Neuronal stem cell (in vitro differentiated cells): ENCODE measurements around the gene NCOR2.

ENCODE experiments used
- DNase-seq: peaks from one replicate; pipeline ENCODE4 v3.0.0-alpha.2; 2013; ENCODE audit warnings: low spot score
- H2AFZ ChIP-seq: one replicate; pipeline ENCODE4 v1.6.1; 2013; ENCODE audit warnings: mild to moderate bottlenecking, low read length, inconsistent platforms
- H2AK5ac ChIP-seq: 2 replicates; pipeline ENCODE4 v1.6.1; 2013; ENCODE audit warnings: low read depth, mild to moderate bottlenecking, inconsistent platforms, low read length, moderate library complexity, mixed read lengths
- H2BK120ac ChIP-seq: 2 replicates; pipeline ENCODE4 v1.6.1; 2013; ENCODE audit warnings: low read depth, mild to moderate bottlenecking, inconsistent platforms, low read length, moderate library complexity, mixed read lengths
- H2BK12ac ChIP-seq: one replicate; pipeline ENCODE4 v1.6.1; 2013; ENCODE audit warnings: low read length, inconsistent platforms
- H2BK15ac ChIP-seq: 2 replicates; pipeline ENCODE4 v1.6.1; 2013; ENCODE audit warnings: mild to moderate bottlenecking, low read length, inconsistent platforms, mixed read lengths
- H2BK5ac ChIP-seq: one replicate; pipeline ENCODE4 v1.6.1; 2013; ENCODE audit warnings: inconsistent platforms, mild to moderate bottlenecking, low read length, moderate library complexity
- H3K14ac ChIP-seq: one replicate; pipeline ENCODE4 v1.6.1; 2013; ENCODE audit warnings: low read length, inconsistent platforms
- H3K18ac ChIP-seq: 2 replicates; pipeline ENCODE4 v1.6.1; 2013; ENCODE audit warnings: low read length, inconsistent platforms
- H3K23ac ChIP-seq: 2 replicates; pipeline ENCODE4 v1.6.1; 2013; ENCODE audit warnings: low read depth, mild to moderate bottlenecking, mixed read lengths, low read length, inconsistent platforms; ENCODE audit not compliant: poor library complexity
- H3K27ac ChIP-seq: replicated peaks from 3 replicates; pipeline ENCODE4 v1.5.1; 2013; ENCODE audit warnings: low read length, inconsistent platforms
- H3K27me3 ChIP-seq, 3 experiments: 2 replicates each; pipeline ENCODE4 v1.6.1; 2013; ENCODE audit warnings: low read length in 3 of 3, mild to moderate bottlenecking in 2 of 3, inconsistent platforms in 1 of 3, low read depth in 1 of 3, mixed read lengths in 1 of 3, moderate library complexity in 1 of 3; ENCODE audit not compliant: control insufficient read depth in 3 of 3, insufficient read depth in 3 of 3
- H3K36me3 ChIP-seq, 2 donors: replicated peaks in 1 of 2; 2 replicates each; pipeline ENCODE4 v1.6.1; 2013; ENCODE audit warnings: low read length in 2 of 2; ENCODE audit not compliant: control insufficient read depth in 2 of 2, insufficient read depth in 2 of 2
- H3K4ac ChIP-seq: 2 replicates; pipeline ENCODE4 v1.6.1; 2013; ENCODE audit warnings: inconsistent platforms, mild to moderate bottlenecking, low read length, moderate library complexity
- H3K4me1 ChIP-seq, 2 donors: 1 replicate in 1 of 2; 2 replicates in 1 of 2; pipeline ENCODE4 v1.6.1; 2013; ENCODE audit warnings: low read length in 2 of 2, low read depth in 1 of 2; ENCODE audit not compliant: control insufficient read depth in 2 of 2, insufficient read depth in 1 of 2
- H3K4me2 ChIP-seq: one replicate; pipeline ENCODE4 v1.6.1; 2013; ENCODE audit warnings: mild to moderate bottlenecking, low read length, inconsistent platforms; ENCODE audit not compliant: insufficient read depth, poor library complexity, severe bottlenecking
- H3K4me3 ChIP-seq, 2 donors: 2 replicates each; pipeline ENCODE4 v1.5.1; 2013; ENCODE audit warnings: low read length in 2 of 2, mild to moderate bottlenecking in 2 of 2, inconsistent platforms in 1 of 2, moderate library complexity in 1 of 2
- H3K79me1 ChIP-seq: one replicate; pipeline ENCODE4 v1.6.1; 2013; ENCODE audit warnings: low read depth, mild to moderate bottlenecking, inconsistent platforms, low read length, moderate library complexity
- H3K9ac ChIP-seq: one replicate; pipeline ENCODE4 v1.6.1; 2013; ENCODE audit warnings: mild to moderate bottlenecking, low read depth, low read length, inconsistent platforms; ENCODE audit not compliant: poor library complexity
- H3K9me3 ChIP-seq, 2 donors: replicated peaks in 1 of 2; 2 replicates each; pipeline versions ENCODE3 to v1.6.1; 2013; ENCODE audit warnings: low read length in 2 of 2, mild to moderate bottlenecking in 2 of 2, inconsistent platforms in 1 of 2, low read depth in 1 of 2, mixed read lengths in 1 of 2, moderate library complexity in 1 of 2; ENCODE audit not compliant: control insufficient read depth in 2 of 2, insufficient read depth in 1 of 2
- H4K8ac ChIP-seq: one replicate; pipeline ENCODE4 v1.6.1; 2013; ENCODE audit warnings: low read depth, mild to moderate bottlenecking, inconsistent platforms, low read length, moderate library complexity
- H4K91ac ChIP-seq: one replicate; pipeline ENCODE4 v1.6.1; 2013; ENCODE audit warnings: low read length, low read depth, mild to moderate bottlenecking, inconsistent platforms; ENCODE audit not compliant: poor library complexity
- WGBS, 2 donors: extraction: QIAGEN DNeasy Blood & Tissue Kit; methylation state at CpG; one replicate each; pipeline ENCODE4 v1.1.7; 2013; ENCODE audit warnings: missing lambda C conversion rate in 2 of 2, mixed read lengths in 1 of 2; ENCODE audit not compliant: insufficient read length in 2 of 2, insufficient replicate concordance in 1 of 2; ENCODE audit errors: extremely low coverage in 2 of 2; 5-methylcytosine and 5-hydroxymethylcytosine counted together

NCOR2 gene

DNA sequence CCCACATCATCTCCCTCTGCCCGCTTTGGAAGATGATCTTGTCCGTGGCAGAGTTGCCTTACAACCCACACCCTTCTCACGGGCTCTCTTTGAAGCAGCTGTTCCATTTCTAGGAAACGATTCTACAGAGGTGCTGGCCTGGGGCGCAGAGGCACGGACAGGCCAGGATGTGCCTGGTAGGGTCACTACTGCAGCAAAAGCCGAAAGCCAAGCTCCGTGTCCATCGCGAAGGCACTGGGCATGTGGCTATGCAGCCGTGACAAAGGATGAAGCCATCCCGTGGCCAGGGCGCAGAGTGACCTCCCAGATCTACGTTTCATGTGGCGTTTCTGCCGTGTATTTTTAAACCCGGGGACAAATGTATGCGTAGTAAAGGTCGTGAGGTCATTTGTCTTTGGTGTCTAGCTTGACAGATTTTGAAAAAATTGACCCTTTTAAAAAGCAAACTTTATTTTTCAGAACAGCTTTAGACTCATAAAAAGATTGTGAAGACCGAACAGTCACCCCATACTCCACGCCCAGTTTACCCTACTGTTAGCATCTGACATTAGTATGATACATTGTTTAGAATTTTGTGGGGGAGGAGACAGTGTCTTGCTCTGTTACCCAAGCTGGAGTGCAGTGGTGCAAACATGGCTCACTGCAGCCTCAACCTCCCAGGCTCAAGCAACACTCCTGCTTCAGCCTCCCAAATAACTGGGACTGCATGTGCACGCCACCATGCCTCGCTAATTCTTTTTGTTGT lies 40.4 kb upstream of the NCOR2 start:
- H3K4me2 ChIP-seq: no peak overlapping the region
- peaks cover 0 to 3% of the 10 kb centered on the region in 2 donors for H3K9me3 ChIP-seq
- peak overlapping the region in 1 of 2 donors; percentile 33 for H3K4me3 ChIP-seq
- H2BK15ac ChIP-seq: peak overlapping the region; percentile 73
- peaks cover 0 to 6% of the 10 kb centered on the region in 2 donors for H3K4me1 ChIP-seq
- WGBS, 2 donors: no CpG with 5 or more reads among the region's 23 CpGs
- H3K79me1 ChIP-seq: peaks cover 2% of the 10 kb centered on the region
- no peak overlapping the region for H2BK120ac ChIP-seq
- peak overlapping the region; percentile 86 for H3K14ac ChIP-seq
- H3K36me3 ChIP-seq: no peaks in the 10 kb centered on the region
- peak overlapping the region; percentile 41 for H3K4ac ChIP-seq
- no peak for DNase-seq
- H3K18ac ChIP-seq: peak overlapping the region; percentile 71
- H3K27me3 ChIP-seq: peaks cover 0 to 14% (median 0%) of the 10 kb centered on the region in 3 experiments
- no peak overlapping the region for H4K8ac ChIP-seq
- H2AFZ ChIP-seq: no peak overlapping the region
- no peak overlapping the region for H3K27ac ChIP-seq
- no peak overlapping the region for H2BK5ac ChIP-seq
- H3K9ac ChIP-seq: peak overlapping the region; percentile 37
- H4K91ac ChIP-seq: no peak overlapping the region
- peak overlapping the region; percentile 38 for H2AK5ac ChIP-seq
- no peak overlapping the region for H3K23ac ChIP-seq
- H2BK12ac ChIP-seq: no peak overlapping the region

DNA sequence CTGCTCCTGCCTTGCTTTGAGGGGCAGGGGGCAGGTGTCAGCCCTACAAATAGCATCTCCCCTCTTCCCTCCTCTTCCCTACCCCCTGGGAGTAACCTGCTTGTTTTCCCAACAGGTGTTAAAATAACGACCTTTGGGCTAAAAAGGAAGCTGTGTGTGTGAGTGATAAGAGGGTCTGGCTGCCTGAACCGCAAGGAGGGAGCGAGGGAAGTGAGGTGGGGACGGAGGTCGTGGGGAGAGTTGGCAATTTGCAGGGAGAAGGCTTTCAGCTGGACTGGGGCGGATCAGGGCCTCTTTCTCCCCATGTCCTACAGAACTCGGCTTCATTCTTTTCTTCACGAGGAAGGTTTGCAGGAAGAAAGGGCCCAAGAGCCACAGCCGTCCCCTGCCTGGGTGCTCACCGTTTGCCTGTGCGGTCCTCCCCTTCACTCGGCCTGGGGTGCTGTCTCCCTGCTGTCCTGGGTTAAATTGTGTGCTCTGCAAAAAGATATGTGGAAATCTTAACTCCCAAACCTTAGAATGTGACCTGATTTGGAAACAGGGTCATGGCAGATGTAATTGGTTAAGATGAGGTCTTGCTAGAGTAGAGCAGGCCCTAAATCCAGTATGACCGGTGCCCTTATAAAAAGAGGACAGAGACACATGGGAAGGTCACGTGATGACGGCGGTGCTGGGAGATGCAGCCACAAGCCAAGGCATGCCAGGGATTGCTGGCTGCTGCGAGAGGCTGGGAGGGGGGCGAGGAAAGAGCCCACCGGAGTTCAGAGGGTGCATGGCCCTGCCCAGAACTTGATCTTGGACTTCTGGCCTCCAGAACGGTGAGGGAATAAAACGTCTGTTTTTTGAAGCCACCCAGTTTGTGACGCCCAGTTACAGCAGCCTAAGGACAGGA lies 38.7 kb upstream of the NCOR2 start:
- Histone ChIP-seq H2BK120ac (peak overlapping the region; percentile 35), H3K36me3 (no peaks in the 10 kb centered on the region), H3K18ac (peak overlapping the region; percentile 61), H3K9me3 (peaks cover 0 to 3% of the 10 kb centered on the region in 2 donors), H2BK5ac (peak overlapping the region; percentile 80), H3K9ac (peak overlapping the region; percentile 30), H4K91ac (no peak overlapping the region), H3K4me3 (no peak overlapping the region), H2BK12ac (peak overlapping the region; percentile 46), H2AFZ (no peak overlapping the region), H3K79me1 (no peaks in the 10 kb centered on the region), H3K27ac (no peak overlapping the region), H3K14ac (no peak overlapping the region), H3K4ac (no peak overlapping the region), H3K23ac (no peak overlapping the region), H2AK5ac (peak overlapping the region; percentile 97), H3K4me2 (no peak overlapping the region), H3K4me1 (peaks cover 0 to 6% of the 10 kb centered on the region in 2 donors), H3K27me3 (peaks cover 0 to 14% (median 0%) of the 10 kb centered on the region in 3 experiments), H4K8ac (no peak overlapping the region), H2BK15ac (peak overlapping the region; percentile 14)
- no peak for DNase-seq
- no CpG with 5 or more reads among the region's 22 CpGs for WGBS, 2 donors

GRCh38 chr12:124605150-124605882 lies 37.9 kb upstream of the NCOR2 start:
- Histone ChIP-seq H4K91ac (no peak overlapping the region), H3K18ac (peak overlapping the region; percentile 61), H3K14ac (no peak overlapping the region), H3K79me1 (no peaks in the 10 kb centered on the region), H4K8ac (no peak overlapping the region), H3K4me1 (peaks cover 0 to 6% of the 10 kb centered on the region in 2 donors), H3K4me3 (no peak overlapping the region), H3K36me3 (no peaks in the 10 kb centered on the region), H3K27me3 (peaks cover 0 to 10% (median 0%) of the 10 kb centered on the region in 3 experiments), H3K9me3 (peaks cover 0 to 3% of the 10 kb centered on the region in 2 donors), H3K23ac (peak overlapping the region; percentile 17), H2BK12ac (peak overlapping the region; percentile 46), H3K4me2 (no peak overlapping the region), H2BK120ac (no peak overlapping the region), H3K4ac (no peak overlapping the region), H2AK5ac (peak overlapping the region; percentile 97), H2AFZ (no peak overlapping the region), H3K27ac (peak overlapping the region; percentile 25), H2BK5ac (peak overlapping the region; percentile 80), H3K9ac (peak overlapping the region; percentile 30), H2BK15ac (peak overlapping the region; percentile 14)
- no peak for DNase-seq
- no CpG with 5 or more reads among the region's 13 CpGs for WGBS, 2 donors
